Activated T-helper 1 cell treated with Interleukin-2 at 50 U/mL for 16 hours (primary cell): ENCODE data around the gene VARS2.
"Not testable (repeated sequence)": the region's sequence is repeated elsewhere in the genome, so short reads cannot be mapped to it uniquely, and the experiment has no call there.

Experiments
- DNase-seq: peaks from one replicate; pipeline ENCODE4 v3.0.0-alpha.2; 2020; ENCODE audit warnings: low read depth

The VARS2 gene

GRCh38 chr6:30898750-30899360 lies 15.2 kb upstream of the VARS2 start:
- DNase-seq = no peak

- no peak for DNase-seq
Observed at GRCh38 chr6:30900863-30901417, 13.1 kb upstream of the VARS2 start.

DNA sequence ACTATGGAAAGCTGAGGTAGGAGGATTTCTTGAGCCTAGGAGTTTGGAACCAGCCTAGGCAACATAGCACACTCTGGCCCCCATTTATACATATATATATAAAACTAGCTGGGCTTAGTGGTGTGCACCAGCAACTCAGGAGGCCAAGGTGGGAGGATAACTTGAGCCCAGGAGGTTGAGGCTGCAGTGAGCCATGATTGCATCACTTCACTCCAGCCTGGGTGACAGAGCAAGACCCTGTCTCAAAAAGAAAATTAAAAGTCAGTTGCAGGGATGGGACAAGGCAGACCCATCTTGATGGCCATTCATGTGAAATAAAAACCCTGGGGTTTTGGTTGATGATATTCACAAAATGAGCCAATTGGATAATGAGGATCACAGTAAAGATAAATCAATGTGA lies 12.6 kb upstream of the VARS2 start:
- DNase-seq = no peak

DNA sequence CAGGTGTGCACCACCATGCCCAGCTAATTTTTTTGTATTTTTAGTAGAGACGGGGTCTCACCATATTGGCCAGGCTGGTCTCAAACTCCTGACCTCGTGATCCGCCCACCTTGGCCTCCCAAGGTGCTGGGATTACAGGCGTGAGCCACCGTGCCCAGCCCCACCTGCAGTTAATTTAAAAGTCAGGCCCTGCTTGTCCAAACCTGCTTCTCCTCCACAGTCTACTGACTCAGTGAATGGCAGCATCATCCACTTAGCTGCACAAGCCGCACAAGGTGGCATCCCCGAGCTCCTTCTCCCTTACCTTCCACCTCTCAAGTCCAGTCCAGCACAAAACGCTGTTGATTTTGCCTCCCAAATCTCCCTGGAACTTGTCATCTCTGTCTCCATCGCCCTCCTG lies 11.8 kb upstream of the VARS2 start:
- not testable (repeated sequence) for DNase-seq

DNA sequence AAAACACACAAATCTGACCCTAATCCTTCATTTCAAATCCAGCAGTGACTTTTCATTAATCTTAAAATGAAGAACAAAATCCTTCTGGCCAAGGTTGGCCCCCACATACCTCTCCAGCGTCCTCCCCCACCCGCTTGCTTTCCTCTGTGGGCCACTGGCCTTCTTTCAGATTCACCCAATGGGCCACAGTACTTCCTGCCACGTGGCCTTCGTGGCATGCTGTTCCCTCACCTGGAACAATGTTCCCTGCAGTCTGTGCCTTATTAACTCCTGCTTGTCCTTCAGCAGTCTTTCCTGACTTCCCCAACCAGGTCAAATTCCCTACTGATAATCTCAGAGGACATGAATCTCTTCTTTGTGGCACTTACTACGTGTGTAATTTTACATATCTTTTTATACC lies 11.3 kb upstream of the VARS2 start:
- no peak for DNase-seq

DNA sequence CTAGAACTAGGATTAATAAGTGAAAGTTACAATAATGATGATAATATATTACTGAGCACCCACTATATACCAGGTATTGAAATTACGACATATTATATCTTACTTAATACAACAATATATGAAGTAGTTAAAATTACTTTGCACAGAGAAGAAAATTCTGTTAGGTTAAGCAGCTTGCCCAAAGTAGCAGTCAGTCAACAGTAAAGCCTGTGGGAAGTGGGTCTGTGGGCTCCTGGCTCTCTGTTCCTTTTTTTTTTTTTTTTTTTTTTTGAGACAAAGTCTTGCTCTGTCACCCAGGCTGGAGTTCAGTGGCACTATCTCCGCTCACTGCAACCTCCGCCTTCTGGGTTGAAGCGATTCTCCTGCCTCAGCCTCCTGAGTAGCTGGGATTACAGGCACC lies 10.8 kb upstream of the VARS2 start:
- DNase-seq = no peak

DNA sequence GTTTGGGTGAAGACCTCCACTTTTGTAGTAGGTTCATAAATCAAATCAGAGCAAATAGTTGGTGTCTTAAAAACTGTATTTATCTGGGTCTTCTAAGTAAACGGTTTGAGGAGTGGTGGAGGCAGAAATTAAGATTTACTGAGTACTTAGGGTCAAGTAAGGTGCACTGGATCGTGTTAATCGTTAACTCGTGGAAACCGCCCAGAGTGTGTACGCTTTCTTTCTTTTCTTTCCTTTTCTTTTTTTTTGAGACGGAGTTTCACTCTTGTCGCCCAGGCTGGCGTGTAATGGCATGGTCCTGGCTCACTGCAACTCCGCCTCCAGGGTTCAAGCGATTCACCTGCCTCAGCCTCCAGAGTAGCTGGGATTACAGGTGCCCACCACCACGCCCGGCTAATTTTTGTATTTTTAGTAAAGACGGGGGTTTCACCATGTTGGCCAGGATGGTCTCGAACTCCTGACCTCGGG lies 6.7 kb upstream of the VARS2 start:
- DNase-seq = not testable (repeated sequence)

GRCh38 chr6:30907758-30908591 lies 6.1 kb upstream of the VARS2 start, which contains the start of gene GTF2H4:
Gene GTF2H4, plus strand, starts transcription at chr6:30908207.
- peak; percentile 87 for DNase-seq

- DNase-seq = no peak
Observed at GRCh38 chr6:30908700-30909099, 5.3 kb upstream of the VARS2 start.

DNA sequence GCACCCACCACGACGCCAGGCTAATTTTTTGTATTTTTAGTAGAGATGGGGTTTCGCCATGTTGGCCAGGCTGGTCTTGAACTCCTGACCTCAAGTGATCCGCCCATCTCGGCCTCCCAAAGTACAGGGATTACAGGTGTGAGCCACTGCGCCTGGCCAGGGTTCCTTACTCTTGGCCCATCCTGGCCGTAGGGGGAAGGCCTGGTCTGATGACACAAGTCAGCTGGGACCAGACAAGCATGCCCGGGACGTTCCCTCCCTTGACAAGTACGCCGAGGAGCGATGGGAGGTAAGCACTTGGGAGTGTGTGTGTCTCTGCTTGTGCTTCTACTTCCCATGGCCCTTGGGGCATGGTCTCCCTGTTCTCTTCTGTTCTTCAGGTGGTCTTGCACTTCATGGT lies 3.6 kb upstream of the VARS2 start:
- not testable (repeated sequence) for DNase-seq

GRCh38 chr6:30912746-30913520 lies 1.1 kb upstream of the VARS2 start:
- DNase-seq = no peak

DNA sequence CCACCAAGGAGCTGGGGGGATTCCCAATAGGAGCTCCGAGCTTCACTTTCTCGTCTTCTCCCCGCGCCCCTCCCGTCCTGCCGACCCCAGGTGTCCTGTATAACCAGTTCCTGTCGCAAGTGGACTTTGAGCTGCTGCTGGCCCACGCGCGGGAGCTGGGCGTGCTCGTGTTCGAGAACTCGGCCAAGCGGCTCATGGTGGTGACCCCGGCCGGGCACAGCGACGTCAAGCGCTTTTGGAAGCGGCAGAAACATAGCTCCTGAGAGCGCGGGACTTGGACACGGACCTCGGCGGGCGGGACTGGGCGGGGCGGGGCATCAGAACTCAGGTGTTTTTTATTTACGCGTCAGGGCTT lies 340 bp upstream of the VARS2 start:
- no peak for DNase-seq

GRCh38 chr6:30914854-30915590 lies 984 bp downstream of the VARS2 start:
- DNase-seq = no peak

DNA sequence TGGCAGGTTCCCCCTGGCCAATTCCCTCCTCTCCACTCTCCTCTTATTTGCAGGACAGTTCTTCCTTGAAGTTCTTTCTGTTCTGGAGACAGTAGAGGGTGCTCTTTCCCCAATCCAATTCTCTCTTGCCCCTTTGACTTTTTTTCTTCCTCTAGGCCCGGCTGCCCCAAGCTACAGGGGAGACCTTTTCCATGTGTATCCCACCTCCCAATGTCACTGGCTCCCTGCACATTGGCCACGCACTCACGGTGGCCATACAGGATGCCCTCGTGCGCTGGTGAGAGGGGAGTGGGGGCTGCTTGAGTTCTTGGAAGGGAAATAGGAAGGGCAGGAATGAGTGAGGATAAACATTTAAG lies 1.5 kb downstream of the VARS2 start:
- DNase-seq = no peak

GRCh38 chr6:30917041-30917440 lies 3.0 kb downstream of the VARS2 start:
- DNase-seq = no peak

GRCh38 chr6:30917487-30917886 lies 3.4 kb downstream of the VARS2 start:
- no peak for DNase-seq

GRCh38 chr6:30918670-30919069 lies 4.6 kb downstream of the VARS2 start:
- no peak for DNase-seq

- no peak for DNase-seq
Observed at GRCh38 chr6:30922447-30922852, 8.4 kb downstream of the VARS2 start.

DNA sequence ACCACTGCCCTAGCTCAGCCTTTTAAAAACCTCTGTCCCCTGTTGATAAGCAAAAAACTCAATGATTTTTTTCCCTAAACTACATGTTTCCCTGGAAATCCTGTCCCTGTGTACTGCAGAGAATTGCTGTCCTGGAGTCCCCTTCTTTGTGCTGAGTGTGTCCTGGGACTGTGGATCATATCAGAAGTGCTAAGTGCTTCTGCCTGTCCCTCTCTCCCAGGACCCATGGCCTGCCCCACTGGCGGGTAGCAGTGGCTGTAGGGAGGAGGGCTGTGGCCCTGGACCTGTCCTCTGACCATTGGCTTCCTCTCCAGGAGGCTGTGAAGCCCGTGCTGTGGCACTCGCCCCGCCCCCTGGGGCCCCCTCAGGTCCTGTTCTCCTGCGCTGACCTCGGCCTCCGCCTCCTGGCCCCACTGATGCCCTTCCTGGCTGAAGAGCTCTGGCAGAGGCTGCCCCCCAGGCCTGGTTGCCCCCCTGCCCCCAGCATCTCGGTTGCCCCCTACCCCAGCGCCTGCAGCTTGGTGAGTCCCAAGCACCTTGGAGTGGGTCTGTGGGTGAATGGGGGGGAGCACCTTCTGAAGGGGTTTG lies 10.1 kb downstream of the VARS2 start:
- not testable (repeated sequence) for DNase-seq

- no peak for DNase-seq
Observed at GRCh38 chr6:30926644-30927043, 12.6 kb downstream of the VARS2 start.

GRCh38 chr6:30927080-30927479 lies 13.0 kb downstream of the VARS2 start:
- not testable (repeated sequence) for DNase-seq
